SK-N-SH treated with all-trans-retinoic acid at 6 μM for 48 hours (cell line): ENCODE measurements around the gene USP48.
"Not testable (repeated sequence)": the region's sequence is repeated elsewhere in the genome, so short reads cannot be mapped to it uniquely, and the experiment has no call there.

Experiments used
- ATAC-seq: fragments of 200-7000 bp; cut with Tn5 transposase; 3 replicates; pipeline ENCODE4 v1.9.1; 2020; ENCODE audit warnings: mild to moderate bottlenecking, moderate library complexity
- ARNTL ChIP-seq: fragments of 450-650 bp; formaldehyde crosslinking; IDR thresholded peaks from 2 replicates; pipeline ENCODE4 v1.5.0; 2020; ENCODE audit warnings: low read depth, mild to moderate bottlenecking, moderate library complexity, borderline replicate concordance
- BACH2 ChIP-seq: fragments of 250-450 bp; sonication (Bioruptor Pico); IDR thresholded peaks from 2 replicates; pipeline ENCODE4 v1.9.0; 2021; ENCODE audit warnings: mild to moderate bottlenecking, borderline replicate concordance
- CREB5 ChIP-seq: fragments of 250-450 bp; sonication (Bioruptor Pico); IDR thresholded peaks from 2 replicates; pipeline ENCODE4 v1.5.1; 2020; ENCODE audit warnings: low read depth, mild to moderate bottlenecking, moderate library complexity
- CSRNP3 ChIP-seq: fragments of 250-450 bp; sonication (Bioruptor Pico); IDR thresholded peaks from 2 replicates; pipeline ENCODE4 v1.5.1; 2021; ENCODE audit warnings: mild to moderate bottlenecking, moderate library complexity
- ESRRG ChIP-seq: fragments of 250-450 bp; sonication (Bioruptor Pico); IDR thresholded peaks from 2 replicates; pipeline ENCODE4 v1.6.1; 2021; ENCODE audit warnings: mild to moderate bottlenecking
- ISL1 ChIP-seq: fragments of 250-450 bp; sonication (Bioruptor Pico); IDR thresholded peaks from 2 replicates; pipeline ENCODE4 v2.1.2; 2022; ENCODE audit warnings: mild to moderate bottlenecking, moderate library complexity
- OSR1 ChIP-seq: fragments of 250-450 bp; sonication (Bioruptor Pico); IDR thresholded peaks from 2 replicates; pipeline ENCODE4 v1.8.0; 2022; ENCODE audit warnings: moderate library complexity, mild to moderate bottlenecking, inconsistent platforms
- PATZ1 ChIP-seq: fragments of 250-450 bp; sonication (Bioruptor Pico); IDR thresholded peaks from 2 replicates; pipeline ENCODE4 v1.8.0; 2020; ENCODE audit warnings: mild to moderate bottlenecking, moderate library complexity, borderline replicate concordance
- POU6F1 ChIP-seq: fragments of 250-450 bp; sonication (Bioruptor Pico); IDR thresholded peaks from 2 replicates; pipeline ENCODE4 v1.8.0; 2021; ENCODE audit warnings: low read depth, mild to moderate bottlenecking, moderate library complexity, borderline replicate concordance
- PPARA ChIP-seq: fragments of 250-450 bp; sonication (Bioruptor Pico); IDR thresholded peaks from 2 replicates; pipeline ENCODE4 v1.5.0; 2020; ENCODE audit warnings: mild to moderate bottlenecking, borderline replicate concordance
- RARB ChIP-seq: fragments of 250-450 bp; sonication (Bioruptor Pico); IDR thresholded peaks from 2 replicates; pipeline ENCODE4 v1.8.0; 2021; ENCODE audit warnings: mild to moderate bottlenecking, moderate library complexity
- SNAI2 ChIP-seq: fragments of 250-450 bp; sonication (Bioruptor Pico); IDR thresholded peaks from 2 replicates; pipeline ENCODE4 v1.5.0; 2020; ENCODE audit warnings: mild to moderate bottlenecking, moderate library complexity
- TCF4 ChIP-seq: fragments of 250-450 bp; sonication (Bioruptor Pico); IDR thresholded peaks from 2 replicates; pipeline ENCODE4 v1.8.0; 2021; ENCODE audit warnings: mild to moderate bottlenecking, moderate library complexity, borderline replicate concordance
- TOX ChIP-seq: fragments of 250-450 bp; sonication (Bioruptor Pico); IDR thresholded peaks from 2 replicates; pipeline ENCODE4 v1.8.0; 2021; ENCODE audit warnings: mild to moderate bottlenecking, moderate library complexity, borderline replicate concordance
- TSHZ2 ChIP-seq: fragments of 250-450 bp; sonication (Bioruptor Pico); IDR thresholded peaks from 2 replicates; pipeline ENCODE4 v1.5.0; 2020; ENCODE audit warnings: mild to moderate bottlenecking, moderate library complexity
- ZC3H10 ChIP-seq: fragments of 250-450 bp; sonication (Bioruptor Pico); IDR thresholded peaks from 2 replicates; pipeline ENCODE4 v1.5.1; 2021; ENCODE audit warnings: mild to moderate bottlenecking, moderate library complexity
- ZFP3 ChIP-seq: fragments of 250-450 bp; sonication (Bioruptor Pico); IDR thresholded peaks from 2 replicates; pipeline ENCODE4 v1.5.0; 2020; ENCODE audit warnings: mild to moderate bottlenecking, moderate library complexity
- ZNF565 ChIP-seq: fragments of 450-650 bp; formaldehyde crosslinking; conservative IDR thresholded peaks from 2 replicates; pipeline ENCODE4 v1.5.0; 2020; ENCODE audit warnings: low read depth, mild to moderate bottlenecking, moderate library complexity
- ZNF70 ChIP-seq: fragments of 450-650 bp; formaldehyde crosslinking; IDR thresholded peaks from 2 replicates; pipeline ENCODE4 v1.5.0; 2020; ENCODE audit warnings: mild to moderate bottlenecking, moderate library complexity
- ZNF8 ChIP-seq: fragments of 450-650 bp; formaldehyde crosslinking; IDR thresholded peaks from 2 replicates; pipeline ENCODE4 v1.5.0; 2020; ENCODE audit warnings: mild to moderate bottlenecking, moderate library complexity

Gene USP48

GRCh38 chr1:21631944-21632887 lies 150.7 kb downstream of the USP48 start:
- TF ChIP-seq ZFP3 (CRISPR knock-in tag) (no peak), ESRRG (CRISPR knock-in tag) (no peak), PPARA (CRISPR knock-in tag) (no peak), ZC3H10 (no peak), OSR1 (CRISPR knock-in tag) (no peak), ZNF70 (CRISPR knock-in tag) (no peak)
- no peak for ATAC-seq

- not testable (repeated sequence) for ATAC-seq
Measured at GRCh38 chr1:21631590-21631943, 151.4 kb downstream of the USP48 start.

- TF ChIP-seq OSR1 (CRISPR knock-in tag) (no peak), TCF4 (CRISPR knock-in tag) (no peak), RARB (CRISPR knock-in tag) (no peak), BACH2 (CRISPR knock-in tag) (no peak), ZNF565 (CRISPR knock-in tag) (no peak), TSHZ2 (CRISPR knock-in tag) (no peak), TOX (no peak), ZNF8 (CRISPR knock-in tag) (no peak), PATZ1 (no peak), CSRNP3 (no peak), SNAI2 (no peak), ZC3H10 (no peak), ARNTL (CRISPR knock-in tag) (no peak), ZFP3 (CRISPR knock-in tag) (no peak)
- no peak for ATAC-seq
Measured at GRCh38 chr1:21630571-21631343, 152.2 kb downstream of the USP48 start.

- no peak for ATAC-seq
- TF ChIP-seq POU6F1 (no peak), ZNF8 (CRISPR knock-in tag) (no peak), ZNF70 (CRISPR knock-in tag) (no peak), TCF4 (CRISPR knock-in tag) (no peak), CREB5 (no peak), TSHZ2 (CRISPR knock-in tag) (no peak), TOX (no peak), ISL1 (CRISPR knock-in tag) (no peak), ARNTL (CRISPR knock-in tag) (no peak), RARB (CRISPR knock-in tag) (no peak), OSR1 (CRISPR knock-in tag) (no peak), ZNF565 (CRISPR knock-in tag) (no peak)
Measured at GRCh38 chr1:21629971-21630370, 153.0 kb downstream of the USP48 start.
